K562 (cell line): ENCODE measurements around the gene PCK2. TPM values are rescaled to one million over a fixed set of nuclear protein-coding genes. Genes with fewer than 3 reads are reported as not detected.
A peak's percentile ranks its signal among the peaks of the same experiment; 100 is the strongest.

Experiments
- C11orf30 ChIP-seq: fragments of 450-650 bp; IDR thresholded peaks from 2 replicates; pipeline ENCODE4 v1.6.1; 2016; ENCODE audit warnings: low read depth, mild to moderate bottlenecking
- CREB1 ChIP-seq, 2 experiments: sonication (generic) in 1 of 2; formaldehyde crosslinking in 1 of 2; IDR thresholded peaks; 2 replicates each; pipeline versions ENCODE4 v1.6.1 to v1.8.0; 2012 to 2022; ENCODE audit warnings: inconsistent platforms in 1 of 2, mild to moderate bottlenecking in 1 of 2, missing genetic modification reagents in 1 of 2, moderate library complexity in 1 of 2
- ELF1 ChIP-seq: fragments of 200-800 bp; sonication (Bioruptor generic); IDR thresholded peaks from 2 replicates; pipeline ENCODE4 v1.6.1; 2016; ENCODE audit warnings: missing genetic modification characterization, missing compliant biosample characterization
- ETV1 ChIP-seq: fragments of 450-650 bp; conservative IDR thresholded peaks from 2 replicates; pipeline ENCODE4 v1.6.1; 2016; ENCODE audit warnings: missing genetic modification characterization, control low read depth, low read depth, missing compliant biosample characterization
- KDM5B ChIP-seq: fragments of 200-600 bp; sonication (generic); IDR thresholded peaks from 2 replicates; pipeline ENCODE4 v1.6.1; 2012; ENCODE audit warnings: low read depth, mild to moderate bottlenecking, moderate library complexity, low read length, control low read depth, inconsistent platforms; ENCODE audit not compliant: insufficient replicate concordance
- NCOA2 ChIP-seq, 2 experiments: fragments of 450-650 bp; IDR thresholded peaks; 2 replicates each; pipeline ENCODE4 v1.6.1; 2018; ENCODE audit warnings: mild to moderate bottlenecking in 2 of 2, moderate library complexity in 1 of 2; ENCODE audit not compliant: partially characterized antibody in 2 of 2
- PHF21A ChIP-seq: fragments of 450-650 bp; IDR thresholded peaks from 2 replicates; pipeline ENCODE4 v1.6.1; 2017; ENCODE audit warnings: low read depth, borderline replicate concordance
- POLR2A ChIP-seq: fragments of 450-650 bp; conservative IDR thresholded peaks from 2 replicates; pipeline ENCODE4 v1.6.1; 2016
- POLR2AphosphoS5 ChIP-seq: IDR thresholded peaks from 2 replicates; pipeline ENCODE4 v1.6.1; 2011; ENCODE audit warnings: mild to moderate bottlenecking, low read depth, low read length, moderate library complexity; ENCODE audit not compliant: control insufficient read depth, insufficient read depth
- POLR2H ChIP-seq: IDR thresholded peaks from 2 replicates; pipeline ENCODE4 v1.6.1; 2016; ENCODE audit warnings: missing genetic modification characterization, low read depth, mild to moderate bottlenecking, control low read depth, missing compliant biosample characterization, moderate library complexity
- RAD51 ChIP-seq: fragments of 450-650 bp; IDR thresholded peaks from 2 replicates; pipeline ENCODE4 v1.7.1; 2016; ENCODE audit warnings: low read depth, mild to moderate bottlenecking, borderline replicate concordance
- RBFOX2 ChIP-seq: fragments of 200-400 bp; formaldehyde crosslinking; IDR thresholded peaks from 2 replicates; pipeline ENCODE4 v1.6.1; 2017; ENCODE audit warnings: low read depth, mild to moderate bottlenecking, low read length, moderate library complexity
- RFX1 ChIP-seq: fragments of 450-650 bp; IDR thresholded peaks from 2 replicates; pipeline ENCODE4 v1.6.1; 2016; ENCODE audit warnings: mild to moderate bottlenecking, moderate library complexity
- SP1 ChIP-seq: sonication (generic); formaldehyde crosslinking; IDR thresholded peaks from 2 replicates; pipeline ENCODE4 v1.8.1; 2022; ENCODE audit warnings: mild to moderate bottlenecking, missing genetic modification reagents
- SPI1 ChIP-seq: IDR thresholded peaks from 2 replicates; pipeline ENCODE4 v1.6.1; 2011; ENCODE audit warnings: low read depth, low read length, control low read depth, borderline replicate concordance
- TAF1 ChIP-seq: IDR thresholded peaks from 2 replicates; pipeline ENCODE4 v1.6.1; 2011; ENCODE audit warnings: mild to moderate bottlenecking, low read length, moderate library complexity; ENCODE audit not compliant: insufficient read depth, control insufficient read depth, severe bottlenecking; ENCODE audit errors: extremely low read depth
- TEAD1 ChIP-seq, 2 experiments: fragments of 450-650 bp in 1 of 2; sonication (generic) in 1 of 2; formaldehyde crosslinking; IDR thresholded peaks; 2 replicates each; pipeline versions ENCODE4 v1.4.0 to v1.8.0; 2020 to 2022; ENCODE audit warnings: mild to moderate bottlenecking in 2 of 2, missing genetic modification reagents in 1 of 2
- ZFX ChIP-seq: sonication (generic); formaldehyde crosslinking; IDR thresholded peaks from 2 replicates; pipeline ENCODE4 v1.8.0; 2022; ENCODE audit warnings: mild to moderate bottlenecking, missing genetic modification reagents, moderate library complexity
- ZNF79 ChIP-seq: fragments of 250-450 bp; sonication (Bioruptor Pico); IDR thresholded peaks from 2 replicates; pipeline ENCODE4 v1.4.0; 2020; ENCODE audit warnings: low read depth, mild to moderate bottlenecking, moderate library complexity
- polyA plus RNA-seq, 8 experiments: library from polyadenylated mRNA; depleted of rRNA in 4 of 8; stranded (reverse) in 5 of 8; unstranded in 3 of 8; fragments of >200 nt; fragmentation: Nextera tagmentation in 2 of 8; fragmentation: Illumina TruSeq in 1 of 8; extraction: Ambion mirVana in 2 of 8; extraction: Trizol in 1 of 8; gene quantifications; 2 replicates each; pipeline versions ENCODE4 v1.2.1 to v1.2.3, GENCODE V29; 2011 to 2014; ENCODE audit warnings: inconsistent platforms in 1 of 8, missing spikeins in 1 of 8
- total RNA-seq, 7 experiments: library from RNA; depleted of rRNA in 6 of 7; stranded (reverse); fragments of >200 nt in 6 of 7; fragmentation: Illumina TruSeq in 2 of 7; extraction: Trizol in 2 of 7; gene quantifications; 2 replicates each; pipeline versions ENCODE4 v1.2.1 to v1.2.3, GENCODE V29; 2011 to 2021; ENCODE audit warnings: low replicate concordance in 1 of 7
- TF ChIP-seq, protein P1 (sequence below): IDR thresholded peaks from 2 replicates; pipeline ENCODE4 v1.6.1; 2011; ENCODE audit warnings: borderline replicate concordance, low read depth, mild to moderate bottlenecking, moderate library complexity, low read length; ENCODE audit not compliant: insufficient read depth, poor library complexity, severe bottlenecking
- TF ChIP-seq, protein P2 (sequence below): fragments of 450-650 bp; formaldehyde crosslinking; IDR thresholded peaks from 2 replicates; pipeline ENCODE4 v1.4.0; 2020; ENCODE audit warnings: mild to moderate bottlenecking, moderate library complexity
- TF ChIP-seq, protein P3 (sequence below), 2 experiments: fragments of 450-650 bp; IDR thresholded peaks; 2 replicates each; pipeline ENCODE4 v1.6.1; 2016

PCK2 gene
- total and polyA plus RNA-seq, 9 of the 15 experiments (the other 6 are each of a cell fraction or from before 2014, with no cell fraction given) = 3.3 to 60.9 (median 30.4) TPM

DNA sequence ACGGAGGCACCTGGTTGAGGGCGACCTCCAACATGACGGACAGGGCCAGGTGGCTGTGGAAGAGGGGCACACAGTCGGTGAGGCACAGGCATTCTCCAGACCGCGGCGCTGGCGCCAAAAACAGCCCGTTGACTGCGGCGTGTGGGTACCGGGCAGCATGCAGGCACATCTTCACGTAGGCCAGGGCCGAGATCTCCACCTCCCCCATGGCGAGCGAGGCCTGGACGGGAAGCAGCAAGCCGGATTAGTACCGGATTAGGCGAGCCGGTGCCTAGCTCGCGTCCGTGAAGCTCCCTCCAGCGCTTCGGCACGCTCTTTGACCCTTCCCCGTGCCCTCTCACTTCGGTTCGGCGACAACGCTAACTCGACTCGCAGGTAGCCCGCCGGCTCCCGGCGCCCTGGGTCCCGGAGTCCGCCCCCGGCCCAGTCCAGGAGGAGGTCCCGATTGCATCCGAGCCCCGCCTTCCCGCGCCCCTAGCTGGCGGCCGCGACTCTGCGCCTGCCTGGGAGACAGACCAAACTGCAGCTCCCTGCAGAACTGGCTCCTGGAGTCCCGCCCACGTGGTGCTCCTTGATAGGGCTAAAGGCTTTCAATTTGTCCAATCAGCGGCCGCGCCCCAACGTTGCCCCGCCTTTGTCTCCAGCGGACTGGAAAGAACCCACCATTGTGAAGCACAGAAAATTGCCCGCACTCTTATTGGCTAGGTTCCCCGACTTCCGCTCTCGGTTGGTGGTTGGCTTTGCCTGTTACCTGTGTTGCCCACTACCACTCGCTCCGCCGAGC lies 47.2 kb downstream of the PCK2 start, which contains the start of gene EMC9 (continued):
- TF ChIP-seq, protein P1, sequence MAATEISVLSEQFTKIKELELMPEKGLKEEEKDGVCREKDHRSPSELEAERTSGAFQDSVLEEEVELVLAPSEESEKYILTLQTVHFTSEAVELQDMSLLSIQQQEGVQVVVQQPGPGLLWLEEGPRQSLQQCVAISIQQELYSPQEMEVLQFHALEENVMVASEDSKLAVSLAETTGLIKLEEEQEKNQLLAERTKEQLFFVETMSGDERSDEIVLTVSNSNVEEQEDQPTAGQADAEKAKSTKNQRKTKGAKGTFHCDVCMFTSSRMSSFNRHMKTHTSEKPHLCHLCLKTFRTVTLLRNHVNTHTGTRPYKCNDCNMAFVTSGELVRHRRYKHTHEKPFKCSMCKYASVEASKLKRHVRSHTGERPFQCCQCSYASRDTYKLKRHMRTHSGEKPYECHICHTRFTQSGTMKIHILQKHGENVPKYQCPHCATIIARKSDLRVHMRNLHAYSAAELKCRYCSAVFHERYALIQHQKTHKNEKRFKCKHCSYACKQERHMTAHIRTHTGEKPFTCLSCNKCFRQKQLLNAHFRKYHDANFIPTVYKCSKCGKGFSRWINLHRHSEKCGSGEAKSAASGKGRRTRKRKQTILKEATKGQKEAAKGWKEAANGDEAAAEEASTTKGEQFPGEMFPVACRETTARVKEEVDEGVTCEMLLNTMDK = peak; percentile 52
- TF ChIP-seq RAD51 (peak; percentile 47; the same call in 1 of the 2 replicates), RFX1 (peak; percentile 30; the same call in 1 of the 2 replicates), KDM5B (peak; percentile 45), POLR2A (peak; percentile 74), RBFOX2 (peak; percentile 92), CREB1 (IDR thresholded peaks at IDR 0.05) (0 out of 2 replicates have a peak, but pooled peaks have one; percentile 14), CREB1 (CRISPR knock-in tag; IDR thresholded peaks at IDR 0.05) (no peak; the same call in 1 of the 2 replicates), ETV1 (tag) (peak; percentile 45), SPI1 (peak; percentile 76), NCOA2 (IDR thresholded peaks at IDR 0.05; ENCODE audit: partially characterized antibody in 2 of 2) (no peak), ZNF79 (CRISPR knock-in tag) (no peak), C11orf30 (peak; percentile 42; the same call in 1 of the 2 replicates), PHF21A (peak; percentile 97), POLR2AphosphoS5 (0 out of 2 replicates have a peak, but pooled peaks have one; percentile 31), POLR2H (peak; percentile 58), ELF1 (tag) (0 out of 2 replicates have a peak, but pooled peaks have one; percentile 50), SP1 (CRISPR knock-in tag) (peak; percentile 81), ZFX (CRISPR knock-in tag) (peak; percentile 75), TEAD1 (CRISPR knock-in tag; IDR thresholded peaks at IDR 0.05) (peak in 1 of 2 experiments; percentile 80; a peak in 1 of 4 replicates), TAF1 (peak; percentile 65)
- TF ChIP-seq, protein P2, sequence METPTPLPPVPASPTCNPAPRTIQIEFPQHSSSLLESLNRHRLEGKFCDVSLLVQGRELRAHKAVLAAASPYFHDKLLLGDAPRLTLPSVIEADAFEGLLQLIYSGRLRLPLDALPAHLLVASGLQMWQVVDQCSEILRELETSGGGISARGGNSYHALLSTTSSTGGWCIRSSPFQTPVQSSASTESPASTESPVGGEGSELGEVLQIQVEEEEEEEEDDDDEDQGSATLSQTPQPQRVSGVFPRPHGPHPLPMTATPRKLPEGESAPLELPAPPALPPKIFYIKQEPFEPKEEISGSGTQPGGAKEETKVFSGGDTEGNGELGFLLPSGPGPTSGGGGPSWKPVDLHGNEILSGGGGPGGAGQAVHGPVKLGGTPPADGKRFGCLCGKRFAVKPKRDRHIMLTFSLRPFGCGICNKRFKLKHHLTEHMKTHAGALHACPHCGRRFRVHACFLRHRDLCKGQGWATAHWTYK = 0 out of 2 replicates have a peak, but pooled peaks have one; percentile 36
- TF ChIP-seq, protein P3, sequence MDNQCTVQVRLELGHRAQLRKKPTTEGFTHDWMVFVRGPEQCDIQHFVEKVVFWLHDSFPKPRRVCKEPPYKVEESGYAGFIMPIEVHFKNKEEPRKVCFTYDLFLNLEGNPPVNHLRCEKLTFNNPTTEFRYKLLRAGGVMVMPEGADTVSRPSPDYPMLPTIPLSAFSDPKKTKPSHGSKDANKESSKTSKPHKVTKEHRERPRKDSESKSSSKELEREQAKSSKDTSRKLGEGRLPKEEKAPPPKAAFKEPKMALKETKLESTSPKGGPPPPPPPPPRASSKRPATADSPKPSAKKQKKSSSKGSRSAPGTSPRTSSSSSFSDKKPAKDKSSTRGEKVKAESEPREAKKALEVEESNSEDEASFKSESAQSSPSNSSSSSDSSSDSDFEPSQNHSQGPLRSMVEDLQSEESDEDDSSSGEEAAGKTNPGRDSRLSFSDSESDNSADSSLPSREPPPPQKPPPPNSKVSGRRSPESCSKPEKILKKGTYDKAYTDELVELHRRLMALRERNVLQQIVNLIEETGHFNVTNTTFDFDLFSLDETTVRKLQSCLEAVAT (IDR thresholded peaks at IDR 0.05) = peak in 1 of 2 experiments; percentile 98; a peak in 2 of 4 replicates
